Gastrocnemius medialis (tissue), 4 donors: ENCODE measurements around the gene WDR6.

Experiments used
- CTCF ChIP-seq, 5 experiments: fragments of 450-650 bp in 3 of 5; fragments of 200-600 bp in 2 of 5; sonication (generic) in 2 of 5; IDR thresholded peaks in 4 of 5; conservative IDR thresholded peaks in 1 of 5; 1 replicate in 4 of 5; 2 replicates in 1 of 5; pipeline ENCODE4 v1.5.1; 2016 to 2019; ENCODE audit warnings: antibody characterized with exemption in 5 of 5, mild to moderate bottlenecking in 3 of 5, moderate library complexity in 3 of 5
- POLR2A ChIP-seq, 2 donors: fragments of 450-650 bp; IDR thresholded peaks; one replicate each; pipeline ENCODE4 v1.6.1; 2017; ENCODE audit warnings: antibody characterized with exemption in 2 of 2, mild to moderate bottlenecking in 2 of 2, moderate library complexity in 2 of 2

DNA sequence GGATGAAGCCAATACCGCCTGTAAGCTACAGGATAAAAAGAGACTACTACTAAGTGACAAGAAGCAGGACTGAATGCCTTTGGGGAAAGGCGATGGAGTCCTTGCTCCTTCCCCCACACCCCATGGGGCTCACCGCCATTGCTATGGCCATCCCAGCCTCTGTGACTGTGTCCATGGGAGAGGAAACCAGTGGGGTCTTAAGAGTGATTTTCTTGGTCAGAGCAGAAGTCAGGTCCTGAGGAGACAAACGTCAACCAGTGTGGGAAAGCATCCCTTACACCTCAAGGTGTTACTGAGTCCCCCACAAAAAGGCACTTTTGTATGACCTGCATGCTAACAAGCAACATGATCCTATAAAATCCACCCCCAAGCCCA is 21.1 kb downstream of the WDR6 start:
- TF ChIP-seq CTCF (IDR thresholded peaks at IDR 0.05 in 4 of 5, conservative IDR thresholded peaks at IDR 0.05 in 1 of 5), result no peak
- no peak for TF ChIP-seq POLR2A (IDR thresholded peaks at IDR 0.05)
